ENCODE data around the gene PI4KA.

Gene PI4KA

DNA sequence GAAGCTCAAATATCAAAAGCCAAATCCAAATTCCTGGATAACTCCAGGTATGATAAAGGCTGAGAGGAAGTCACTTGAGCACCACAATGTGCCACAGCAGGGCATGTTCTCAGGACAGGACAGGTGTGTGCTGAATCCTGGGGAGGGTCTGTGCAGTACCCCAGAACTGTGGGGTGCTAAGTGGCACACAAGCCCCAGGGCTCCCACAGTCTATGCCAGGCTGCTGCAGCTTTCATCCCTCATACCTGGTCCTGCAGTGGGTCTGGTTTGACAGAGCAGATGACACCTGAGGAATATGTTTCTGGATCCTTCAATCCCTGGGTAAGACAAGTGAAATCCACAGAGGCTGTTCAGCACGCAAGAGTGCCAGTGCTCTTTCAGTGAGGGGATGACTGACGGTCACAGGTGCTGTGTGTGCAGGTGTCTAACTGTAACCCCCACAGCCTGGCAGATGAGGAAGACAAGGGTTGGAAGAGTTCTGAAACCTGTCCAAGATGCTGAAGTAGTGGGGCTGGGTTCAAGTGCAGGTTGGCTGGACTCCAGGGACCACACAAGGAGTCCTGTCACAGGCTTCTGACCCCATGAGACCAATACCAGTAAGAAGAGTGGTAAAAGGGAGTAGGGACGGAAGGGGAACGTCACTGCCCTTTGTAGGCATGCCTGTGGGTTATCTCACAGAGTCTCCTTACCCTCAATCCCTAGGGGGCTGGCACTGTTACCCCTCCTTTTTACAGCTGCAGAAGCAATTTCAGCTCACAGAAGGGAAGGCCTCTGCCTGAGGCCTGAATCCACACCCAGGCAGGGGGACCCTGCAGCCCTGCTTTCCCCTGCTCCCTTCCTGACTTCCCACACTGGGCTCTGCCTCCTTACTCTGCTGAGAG, 70.6 kb downstream of the PI4KA start:
- Histone ChIP-seq H3K4me3 (ENCODE audit: low read depth, low read length) (no peak overlapping the region), H3K27me3 (ENCODE audit: insufficient read depth, low read depth, severe bottlenecking) (no peaks in the 10 kb centered on the region), H3K27ac (no peak overlapping the region), H3K36me3 (peaks cover 52% of the 10 kb centered on the region), H3K9me3 (ENCODE audit: severe bottlenecking) (no peaks in the 10 kb centered on the region)
- TF ChIP-seq, protein P1, sequence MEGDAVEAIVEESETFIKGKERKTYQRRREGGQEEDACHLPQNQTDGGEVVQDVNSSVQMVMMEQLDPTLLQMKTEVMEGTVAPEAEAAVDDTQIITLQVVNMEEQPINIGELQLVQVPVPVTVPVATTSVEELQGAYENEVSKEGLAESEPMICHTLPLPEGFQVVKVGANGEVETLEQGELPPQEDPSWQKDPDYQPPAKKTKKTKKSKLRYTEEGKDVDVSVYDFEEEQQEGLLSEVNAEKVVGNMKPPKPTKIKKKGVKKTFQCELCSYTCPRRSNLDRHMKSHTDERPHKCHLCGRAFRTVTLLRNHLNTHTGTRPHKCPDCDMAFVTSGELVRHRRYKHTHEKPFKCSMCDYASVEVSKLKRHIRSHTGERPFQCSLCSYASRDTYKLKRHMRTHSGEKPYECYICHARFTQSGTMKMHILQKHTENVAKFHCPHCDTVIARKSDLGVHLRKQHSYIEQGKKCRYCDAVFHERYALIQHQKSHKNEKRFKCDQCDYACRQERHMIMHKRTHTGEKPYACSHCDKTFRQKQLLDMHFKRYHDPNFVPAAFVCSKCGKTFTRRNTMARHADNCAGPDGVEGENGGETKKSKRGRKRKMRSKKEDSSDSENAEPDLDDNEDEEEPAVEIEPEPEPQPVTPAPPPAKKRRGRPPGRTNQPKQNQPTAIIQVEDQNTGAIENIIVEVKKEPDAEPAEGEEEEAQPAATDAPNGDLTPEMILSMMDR (IDR thresholded peaks at IDR 0.05; ENCODE audit: low read depth, low read length): no peak
- no peak for DNase-seq

DNA sequence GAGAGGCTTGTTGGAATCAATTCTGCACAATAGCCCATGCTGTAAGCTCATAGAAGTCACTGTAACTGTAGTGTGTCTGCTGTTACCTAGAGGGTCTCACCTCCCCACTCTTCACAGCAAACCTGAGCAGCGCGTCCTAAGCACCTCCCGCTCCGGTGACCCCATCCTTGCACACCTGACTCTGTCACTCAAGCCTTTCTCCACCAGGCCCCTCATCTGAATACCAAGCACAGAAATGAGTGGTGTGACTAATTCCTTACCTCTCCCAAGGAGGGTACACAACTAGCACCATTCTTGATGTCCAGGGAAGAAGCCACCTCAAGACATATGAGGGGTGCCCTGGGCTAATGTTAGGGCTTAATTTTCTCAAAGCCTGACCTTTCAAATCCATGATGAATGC, 71.4 kb downstream of the PI4KA start:
- Histone ChIP-seq H3K27ac (no peak overlapping the region), H3K27me3 (ENCODE audit: insufficient read depth, low read depth, severe bottlenecking) (no peaks in the 10 kb centered on the region), H3K36me3 (peaks cover 44% of the 10 kb centered on the region), H3K9me3 (ENCODE audit: severe bottlenecking) (no peaks in the 10 kb centered on the region), H3K4me3 (ENCODE audit: low read depth, low read length) (no peak overlapping the region)
- TF ChIP-seq, protein P1 (IDR thresholded peaks at IDR 0.05; ENCODE audit: low read depth, low read length): no peak
- DNase-seq: no peak

DNA sequence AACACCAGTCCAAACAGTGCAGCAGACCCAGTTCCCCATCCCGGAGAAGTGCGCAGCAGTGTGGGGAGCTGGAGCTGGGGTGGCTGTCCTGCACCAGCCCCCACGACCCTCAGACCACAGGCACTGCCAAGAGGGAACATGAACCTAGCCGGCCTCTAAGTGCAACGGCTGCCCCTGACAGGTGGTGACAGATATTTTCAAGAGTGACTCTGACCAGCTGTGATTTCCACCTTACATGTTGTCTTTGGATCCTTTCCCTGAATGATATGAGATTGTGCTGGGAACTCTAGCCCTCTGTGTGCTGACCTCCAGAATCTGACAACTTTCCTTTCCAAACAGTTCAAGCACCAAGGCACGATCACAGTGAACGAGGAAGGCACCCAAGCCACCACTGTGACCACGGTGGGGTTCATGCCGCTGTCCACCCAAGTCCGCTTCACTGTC, 72.1 kb downstream of the PI4KA start:
- Histone ChIP-seq H3K9me3 (ENCODE audit: severe bottlenecking) (no peaks in the 10 kb centered on the region), H3K27me3 (ENCODE audit: insufficient read depth, low read depth, severe bottlenecking) (no peaks in the 10 kb centered on the region), H3K27ac (no peak overlapping the region), H3K4me3 (ENCODE audit: low read depth, low read length) (no peak overlapping the region), H3K36me3 (peaks cover 38% of the 10 kb centered on the region)
- no peak for DNase-seq
- TF ChIP-seq, protein P1 (IDR thresholded peaks at IDR 0.05; ENCODE audit: low read depth, low read length): no peak

DNA sequence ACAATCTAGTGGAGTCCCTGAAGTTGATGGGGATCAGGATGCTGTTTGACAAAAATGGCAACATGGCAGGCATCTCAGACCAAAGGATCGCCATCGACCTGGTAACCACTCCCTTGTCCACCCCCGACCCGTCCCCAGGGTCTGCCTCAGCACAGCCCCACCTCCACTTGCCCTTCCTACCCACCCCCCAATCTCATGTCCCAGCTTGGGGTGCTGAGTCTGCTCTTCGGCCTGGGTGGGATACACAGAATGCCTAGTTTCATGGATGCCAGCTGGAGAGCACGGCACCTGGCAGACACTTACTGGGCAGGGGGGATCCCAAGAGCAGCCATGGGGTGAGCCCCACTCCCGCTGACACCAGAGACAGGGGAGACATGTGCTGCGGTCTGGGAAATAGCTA, 72.6 kb downstream of the PI4KA start:
- Histone ChIP-seq H3K36me3 (peaks cover 32% of the 10 kb centered on the region), H3K9me3 (ENCODE audit: severe bottlenecking) (no peaks in the 10 kb centered on the region), H3K27ac (no peak overlapping the region), H3K27me3 (ENCODE audit: insufficient read depth, low read depth, severe bottlenecking) (no peaks in the 10 kb centered on the region), H3K4me3 (ENCODE audit: low read depth, low read length) (no peak overlapping the region)
- TF ChIP-seq, protein P1 (IDR thresholded peaks at IDR 0.05; ENCODE audit: low read depth, low read length): no peak
- DNase-seq: no peak

DNA sequence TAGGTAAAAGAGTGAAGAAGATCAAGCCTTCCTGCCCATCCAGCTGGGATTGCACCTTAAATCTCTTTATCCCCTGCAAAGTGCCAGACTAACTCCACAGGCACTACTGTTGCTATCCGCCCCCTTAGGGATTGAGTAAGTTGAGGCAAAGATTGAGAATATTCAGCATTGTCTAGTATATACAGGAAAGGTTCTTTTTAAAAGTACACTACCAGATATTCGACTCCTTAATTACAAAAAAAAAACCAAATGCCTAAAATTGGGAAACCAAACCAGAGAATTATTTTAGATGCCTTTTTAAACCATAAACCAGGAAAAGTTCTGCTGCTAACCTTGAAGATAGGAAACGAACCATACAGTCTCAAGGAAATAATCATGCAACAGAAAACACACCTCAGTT, 73.2 kb downstream of the PI4KA start:
- no peak for DNase-seq
- Histone ChIP-seq H3K4me3 (ENCODE audit: low read depth, low read length) (no peak overlapping the region), H3K36me3 (peaks cover 28% of the 10 kb centered on the region), H3K27ac (no peak overlapping the region), H3K9me3 (ENCODE audit: severe bottlenecking) (no peaks in the 10 kb centered on the region), H3K27me3 (ENCODE audit: insufficient read depth, low read depth, severe bottlenecking) (no peaks in the 10 kb centered on the region)
- TF ChIP-seq, protein P1 (IDR thresholded peaks at IDR 0.05; ENCODE audit: low read depth, low read length): no peak

Data from WERI-Rb-1 (cell line).